GM21529 (cell line): ENCODE data around the gene ARGFX.
"Not testable (repeated sequence)": the region's sequence is repeated elsewhere in the genome, so short reads cannot be mapped to it uniquely, and the experiment has no call there.

Experiments
- ATAC-seq: cut with Tn5 transposase; IDR thresholded peaks from one replicate; pipeline ENCODE4 v1.9.1; 2021; ENCODE audit not compliant: unreplicated experiment

Gene ARGFX

GRCh38 chr3:121567649-121568048, at the start of gene ARGFX:
Gene ARGFX, plus strand, starts transcription at chr3:121567949. Its CDS starts 2,765 bp downstream, at chr3:121570714.
- no peak for ATAC-seq

GRCh38 chr3:121517953-121518655, 49.6 kb upstream of the ARGFX start:
- ATAC-seq = no peak

GRCh38 chr3:121520510-121520909, 47.2 kb upstream of the ARGFX start:
- ATAC-seq = no peak

- ATAC-seq = no peak
These were observed 38.4 kb upstream of the ARGFX start for GRCh38 chr3:121529308-121529707.

GRCh38 chr3:121531269-121531668, 36.5 kb upstream of the ARGFX start:
- no peak for ATAC-seq

GRCh38 chr3:121542924-121543323, 24.8 kb upstream of the ARGFX start:
- no peak for ATAC-seq

- ATAC-seq = no peak
These were observed 22.6 kb upstream of the ARGFX start for GRCh38 chr3:121545049-121545573.

GRCh38 chr3:121545574-121546455, 21.9 kb upstream of the ARGFX start, which contains the start of gene POLQ:
Gene POLQ, minus strand, starts transcription at chr3:121545988. Its CDS starts 111 bp downstream, at chr3:121545877.
- peak; percentile 81 for ATAC-seq

- ATAC-seq = no peak
These were observed 15.4 kb upstream of the ARGFX start for GRCh38 chr3:121552379-121552778.

GRCh38 chr3:121552797-121553196, 15.0 kb upstream of the ARGFX start:
- no peak for ATAC-seq

GRCh38 chr3:121557426-121557934, 10.3 kb upstream of the ARGFX start:
- no peak for ATAC-seq

GRCh38 chr3:121562148-121562547, 5.6 kb upstream of the ARGFX start:
- no peak for ATAC-seq

GRCh38 chr3:121566773-121567172, 976 bp upstream of the ARGFX start:
- ATAC-seq = no peak

GRCh38 chr3:121574449-121574848, 6.7 kb downstream of the ARGFX start:
- no peak for ATAC-seq

GRCh38 chr3:121581691-121582090, 13.9 kb downstream of the ARGFX start:
- no peak for ATAC-seq

- ATAC-seq = no peak
These were observed 16.7 kb downstream of the ARGFX start for GRCh38 chr3:121584418-121584817.

GRCh38 chr3:121592856-121593702, 25.3 kb downstream of the ARGFX start, which contains the start of gene FBXO40:
Gene FBXO40, plus strand, starts transcription at chr3:121593379. Its CDS starts 27,197 bp downstream, at chr3:121620576.
- peak; percentile 75 for ATAC-seq

- ATAC-seq = not testable (repeated sequence)
These were observed 26.1 kb downstream of the ARGFX start for GRCh38 chr3:121593806-121594205.

GRCh38 chr3:121594850-121595249, 27.1 kb downstream of the ARGFX start:
- ATAC-seq = no peak

- no peak for ATAC-seq
These were observed 28.1 kb downstream of the ARGFX start for GRCh38 chr3:121595765-121596406.
